Mesenchymal stem cell (in vitro differentiated cells and primary cell): ENCODE results near the gene NXPH3.

Experiments used
- DNase-seq: peaks from one replicate; pipeline ENCODE4 v3.0.0-alpha.2; 2013
- H2AFZ ChIP-seq: one replicate; pipeline ENCODE4 v1.6.1; 2013; ENCODE audit warnings: low read depth, mild to moderate bottlenecking, control low read depth, inconsistent platforms, low read length, moderate library complexity
- H2AK5ac ChIP-seq: 2 replicates; pipeline ENCODE4 v1.6.1; 2013; ENCODE audit warnings: low read length, moderate library complexity, mild to moderate bottlenecking, inconsistent platforms; ENCODE audit not compliant: severe bottlenecking
- H2BK120ac ChIP-seq: one replicate; pipeline ENCODE4 v1.6.1; 2013; ENCODE audit warnings: low read depth, mild to moderate bottlenecking, inconsistent platforms, low read length, moderate library complexity
- H2BK12ac ChIP-seq, 2 experiments: one replicate each; pipeline ENCODE4 v1.6.1; 2013; ENCODE audit warnings: inconsistent platforms in 2 of 2, low read length in 2 of 2, mild to moderate bottlenecking in 2 of 2, moderate library complexity in 2 of 2, control low read depth in 1 of 2
- H2BK15ac ChIP-seq: one replicate; pipeline ENCODE4 v1.6.1; 2013; ENCODE audit warnings: mild to moderate bottlenecking, low read depth, inconsistent platforms; ENCODE audit not compliant: poor library complexity, severe bottlenecking
- H2BK5ac ChIP-seq: 2 replicates; pipeline ENCODE4 v1.6.1; 2013; ENCODE audit warnings: low read depth, mild to moderate bottlenecking, low read length, control low read depth, inconsistent platforms; ENCODE audit not compliant: poor library complexity, severe bottlenecking
- H3K14ac ChIP-seq, 2 experiments: one replicate each; pipeline ENCODE4 v1.6.1; 2013; ENCODE audit warnings: inconsistent platforms in 2 of 2, low read length in 2 of 2, control low read depth in 1 of 2, mild to moderate bottlenecking in 1 of 2, moderate library complexity in 1 of 2
- H3K18ac ChIP-seq, 2 experiments: one replicate each; pipeline ENCODE4 v1.6.1; 2013; ENCODE audit warnings: inconsistent platforms in 2 of 2, low read length in 2 of 2, control low read depth in 1 of 2, low read depth in 1 of 2, mild to moderate bottlenecking in 1 of 2
- H3K23ac ChIP-seq, 2 experiments: one replicate each; pipeline ENCODE4 v1.6.1; 2013; ENCODE audit warnings: inconsistent platforms in 2 of 2, low read length in 2 of 2, mild to moderate bottlenecking in 2 of 2, moderate library complexity in 2 of 2, control low read depth in 1 of 2
- H3K27ac ChIP-seq: 2 replicates; pipeline ENCODE4 v1.5.1; 2013; ENCODE audit warnings: mild to moderate bottlenecking, moderate library complexity, low read length, control low read depth, inconsistent platforms; ENCODE audit not compliant: poor library complexity, severe bottlenecking
- H3K27me3 ChIP-seq, 2 experiments: 2 replicates each; pipeline versions ENCODE4 v1.6.1 to v1.7.0; 2013; ENCODE audit warnings: low read length in 2 of 2, mild to moderate bottlenecking in 2 of 2, moderate library complexity in 2 of 2, control low read depth in 1 of 2, inconsistent platforms in 1 of 2; ENCODE audit not compliant: control insufficient read depth in 1 of 2, insufficient read depth in 1 of 2
- H3K36me3 ChIP-seq, 2 experiments: 2 replicates each; pipeline versions ENCODE4 v1.6.1 to v1.7.0; 2013; ENCODE audit warnings: low read length in 2 of 2, control low read depth in 1 of 2, inconsistent platforms in 1 of 2, low read depth in 1 of 2, mild to moderate bottlenecking in 1 of 2; ENCODE audit not compliant: insufficient read depth in 2 of 2, control insufficient read depth in 1 of 2
- H3K4ac ChIP-seq, 2 experiments: one replicate each; pipeline ENCODE4 v1.6.1; 2013; ENCODE audit warnings: inconsistent platforms in 2 of 2, low read length in 2 of 2, mild to moderate bottlenecking in 2 of 2, moderate library complexity in 2 of 2, control low read depth in 1 of 2, low read depth in 1 of 2
- H3K4me1 ChIP-seq: 2 replicates; pipeline ENCODE4 v1.6.1; 2013; ENCODE audit warnings: low read depth, low read length, control low read depth; ENCODE audit not compliant: control insufficient read depth, insufficient read depth
- H3K4me2 ChIP-seq: 2 replicates; pipeline ENCODE4 v1.6.1; 2013; ENCODE audit warnings: low read length, mild to moderate bottlenecking, inconsistent platforms; ENCODE audit not compliant: poor library complexity, severe bottlenecking
- H3K4me3 ChIP-seq, 2 experiments: 2 replicates each; pipeline versions ENCODE4 v1.5.1 to v1.7.0; 2013; ENCODE audit warnings: low read length in 2 of 2, mild to moderate bottlenecking in 2 of 2, control low read depth in 1 of 2, low read depth in 1 of 2; ENCODE audit not compliant: insufficient read depth in 1 of 2
- H3K79me1 ChIP-seq: replicated peaks from 2 replicates; pipeline ENCODE4 v1.6.1; 2013; ENCODE audit warnings: mild to moderate bottlenecking, control low read depth, low read length, inconsistent platforms; ENCODE audit not compliant: poor library complexity, severe bottlenecking
- H3K9ac ChIP-seq: 2 replicates; pipeline ENCODE4 v1.7.0; 2013; ENCODE audit warnings: mild to moderate bottlenecking, low read length, moderate library complexity
- H3K9me3 ChIP-seq: 2 replicates; pipeline ENCODE4 v1.7.0; 2013; ENCODE audit warnings: mild to moderate bottlenecking, low read length; ENCODE audit not compliant: control insufficient read depth
- H4K8ac ChIP-seq: one replicate; pipeline ENCODE4 v1.6.1; 2013; ENCODE audit warnings: inconsistent platforms, mild to moderate bottlenecking, low read length, moderate library complexity
- H4K91ac ChIP-seq: one replicate; pipeline ENCODE4 v1.6.1; 2013; ENCODE audit warnings: mild to moderate bottlenecking, low read length, inconsistent platforms
- WGBS: methylation state at CpG from one replicate; pipeline ENCODE4 v1.1.7; 2013; ENCODE audit warnings: mixed read lengths; 5-methylcytosine and 5-hydroxymethylcytosine counted together

NXPH3 gene

GRCh38 chr17:49596613-49597244, 21.1 kb downstream of the NXPH3 start:
- Histone ChIP-seq H2AFZ (no peak overlapping the region), H3K36me3 (peaks cover 37 to 80% of the 10 kb centered on the region in 2 experiments), H3K27me3 (no peaks in the 10 kb centered on the region), H3K4me2 (no peak overlapping the region), H2BK5ac (no peak overlapping the region), H3K4ac (no peak overlapping the region), H3K9ac (no peak overlapping the region), H4K91ac (no peak overlapping the region), H4K8ac (no peak overlapping the region), H3K18ac (no peak overlapping the region), H2BK15ac (no peak overlapping the region), H3K4me3 (no peak overlapping the region), H3K9me3 (no peaks in the 10 kb centered on the region), H3K4me1 (peaks cover 2% of the 10 kb centered on the region), H2BK120ac (no peak overlapping the region), H3K23ac (no peak overlapping the region), H3K14ac (no peak overlapping the region), H2BK12ac (no peak overlapping the region), H3K27ac (no peak overlapping the region), H3K79me1 (peaks cover 14% of the 10 kb centered on the region), H2AK5ac (no peak overlapping the region)
- WGBS: 96% methylated on average over 5 of the region's 6 CpGs
- no peak for DNase-seq

GRCh38 chr17:49597436-49597835, 21.8 kb downstream of the NXPH3 start:
- no peak overlapping the region for H4K8ac ChIP-seq
- no peak overlapping the region for H2BK12ac ChIP-seq
- H3K36me3 ChIP-seq: peaks cover 39 to 80% of the 10 kb centered on the region in 2 experiments
- H2BK5ac ChIP-seq: no peak overlapping the region
- peaks cover 2% of the 10 kb centered on the region for H3K4me1 ChIP-seq
- H3K4me2 ChIP-seq: no peak overlapping the region
- no peak overlapping the region for H2BK120ac ChIP-seq
- no peak overlapping the region for H3K18ac ChIP-seq
- H3K9ac ChIP-seq: no peak overlapping the region
- no peak overlapping the region for H2BK15ac ChIP-seq
- H3K14ac ChIP-seq: no peak overlapping the region
- H3K9me3 ChIP-seq: no peaks in the 10 kb centered on the region
- peaks cover 14% of the 10 kb centered on the region for H3K79me1 ChIP-seq
- H3K4ac ChIP-seq: no peak overlapping the region
- H2AFZ ChIP-seq: no peak overlapping the region
- no peak overlapping the region for H4K91ac ChIP-seq
- no peak overlapping the region for H3K23ac ChIP-seq
- no peak for DNase-seq
- H3K27ac ChIP-seq: no peak overlapping the region
- 97% methylated on average over 4 of the region's 4 CpGs for WGBS
- H3K4me3 ChIP-seq: no peak overlapping the region
- H3K27me3 ChIP-seq: no peaks in the 10 kb centered on the region
- no peak overlapping the region for H2AK5ac ChIP-seq

- no peak overlapping the region for H2BK5ac ChIP-seq
- H3K4me3 ChIP-seq: no peak overlapping the region
- H3K4me1 ChIP-seq: peaks cover 2% of the 10 kb centered on the region
- DNase-seq: peak; percentile 56
- H2BK12ac ChIP-seq: no peak overlapping the region
- no peak overlapping the region for H4K91ac ChIP-seq
- no peak overlapping the region for H2AFZ ChIP-seq
- no peak overlapping the region for H3K23ac ChIP-seq
- H3K27me3 ChIP-seq: no peaks in the 10 kb centered on the region
- H2BK120ac ChIP-seq: no peak overlapping the region
- H3K9ac ChIP-seq: no peak overlapping the region
- no peak overlapping the region for H3K4me2 ChIP-seq
- H3K9me3 ChIP-seq: no peaks in the 10 kb centered on the region
- H3K14ac ChIP-seq: no peak overlapping the region
- WGBS: over 99% methylated on average over 5 of the region's 8 CpGs
- peak overlapping the region in 1 of 2 experiments; percentile 38 for H3K4ac ChIP-seq
- no peak overlapping the region for H3K27ac ChIP-seq
- peak overlapping the region; percentile 79 for H4K8ac ChIP-seq
- H3K18ac ChIP-seq: peak overlapping the region in 1 of 2 experiments; percentile 19
- H3K79me1 ChIP-seq: peaks cover 14% of the 10 kb centered on the region
- H2AK5ac ChIP-seq: no peak overlapping the region
- H3K36me3 ChIP-seq: peaks cover 37 to 81% of the 10 kb centered on the region in 2 experiments
- no peak overlapping the region for H2BK15ac ChIP-seq
These were observed 22.4 kb downstream of the NXPH3 start for GRCh38 chr17:49597928-49598655.

- no peaks in the 10 kb centered on the region for H3K9me3 ChIP-seq
These were observed 23.2 kb downstream of the NXPH3 start for GRCh38 chr17:49598918-49599317.

More at GRCh38 chr17:49598918-49599317, 23.2 kb downstream of the NXPH3 start:
- no peak for DNase-seq
- no peak overlapping the region for H4K8ac ChIP-seq
- peaks cover 15% of the 10 kb centered on the region for H3K79me1 ChIP-seq
- peaks cover 2% of the 10 kb centered on the region for H3K4me1 ChIP-seq
- no peaks in the 10 kb centered on the region for H3K27me3 ChIP-seq
- no peak overlapping the region for H2BK120ac ChIP-seq
- no peak overlapping the region for H3K9ac ChIP-seq
- H3K18ac ChIP-seq: no peak overlapping the region
- H3K36me3 ChIP-seq: peaks cover 30 to 85% of the 10 kb centered on the region in 2 experiments
- H3K23ac ChIP-seq: no peak overlapping the region
- H4K91ac ChIP-seq: no peak overlapping the region
- no peak overlapping the region for H3K4ac ChIP-seq
- H3K4me2 ChIP-seq: no peak overlapping the region
- no peak overlapping the region for H2BK12ac ChIP-seq
- no peak overlapping the region for H2BK15ac ChIP-seq
- no peak overlapping the region for H3K14ac ChIP-seq
- H2BK5ac ChIP-seq: no peak overlapping the region
- H2AK5ac ChIP-seq: no peak overlapping the region
- no peak overlapping the region for H3K4me3 ChIP-seq
- WGBS: 96% methylated on average over 3 of the region's 3 CpGs
- H2AFZ ChIP-seq: no peak overlapping the region
- no peak overlapping the region for H3K27ac ChIP-seq
